Neural progenitor cell (in vitro differentiated cells): ENCODE measurements around the gene GMEB1. TPM values are rescaled to one million over a fixed set of nuclear protein-coding genes. Genes with fewer than 3 reads are reported as not detected.
A peak's percentile ranks its signal among the peaks of the same experiment; 100 is the strongest.

Experiments used
- DNase-seq: peaks from one replicate; pipeline ENCODE4 v3.0.0-alpha.2; 2016; ENCODE audit warnings: low spot score
- H2AFZ ChIP-seq: fragments of 200-600 bp; sonication (generic); replicated peaks from 2 replicates; pipeline ENCODE4 v1.6.1; 2016; ENCODE audit warnings: antibody characterized with exemption
- H3F3A ChIP-seq: fragments of 200-600 bp; sonication (generic); 2 replicates; pipeline ENCODE4 v1.6.1; 2016; ENCODE audit warnings: antibody characterized with exemption, low read depth
- H3K27ac ChIP-seq: fragments of 200-600 bp; sonication (generic); 2 replicates; pipeline ENCODE4 v1.5.1; 2016; ENCODE audit warnings: mild to moderate bottlenecking
- H3K27me3 ChIP-seq: fragments of 200-600 bp; sonication (generic); 2 replicates; pipeline ENCODE4 v1.6.1; 2016; ENCODE audit warnings: mild to moderate bottlenecking, moderate library complexity
- H3K36me3 ChIP-seq: fragments of 200-600 bp; sonication (generic); 2 replicates; pipeline ENCODE4 v1.5.1; 2016
- H3K4me1 ChIP-seq: fragments of 200-600 bp; sonication (generic); 2 replicates; pipeline ENCODE4 v1.6.1; 2016; ENCODE audit warnings: mixed run types
- H3K4me2 ChIP-seq: fragments of 200-600 bp; sonication (generic); 2 replicates; pipeline ENCODE4 v1.6.1; 2016
- H3K4me3 ChIP-seq: fragments of 200-600 bp; sonication (generic); 2 replicates; pipeline ENCODE4 v1.5.1; 2016
- H3K79me2 ChIP-seq: fragments of 200-600 bp; sonication (generic); 2 replicates; pipeline ENCODE4 v1.6.1; 2016; ENCODE audit warnings: low read depth
- H3K9ac ChIP-seq: fragments of 200-600 bp; sonication (generic); 2 replicates; pipeline ENCODE4 v1.6.1; 2016
- H3K9me3 ChIP-seq: fragments of 200-600 bp; sonication (generic); 2 replicates; pipeline ENCODE4 v1.5.1; 2016; ENCODE audit warnings: low read depth
- H4K20me1 ChIP-seq: fragments of 200-600 bp; sonication (generic); 2 replicates; pipeline ENCODE4 v1.6.1; 2016; ENCODE audit warnings: low read depth
- H3K27ac Mint-ChIP-seq: 3 replicates; pipeline ENCODE4 v1.8.0; 2021; ENCODE audit warnings: mixed read lengths
- H3K27me3 Mint-ChIP-seq: 2 replicates; pipeline ENCODE4 v1.8.0; 2022; ENCODE audit warnings: low read depth, mild to moderate bottlenecking, inconsistent platforms, moderate library complexity, mixed read lengths; ENCODE audit not compliant: insufficient read depth
- H3K36me3 Mint-ChIP-seq: 3 replicates; pipeline ENCODE4 v1.8.0; 2021; ENCODE audit warnings: mixed read lengths
- H3K4me1 Mint-ChIP-seq: 3 replicates; pipeline ENCODE4 v1.8.0; 2021; ENCODE audit warnings: mixed read lengths
- H3K4me3 Mint-ChIP-seq: 3 replicates; pipeline ENCODE4 v1.8.0; 2021; ENCODE audit warnings: mild to moderate bottlenecking, moderate library complexity, mixed read lengths
- H3K9me3 Mint-ChIP-seq: 3 replicates; pipeline ENCODE4 v1.8.0; 2020; ENCODE audit warnings: mixed read lengths
- EZH2 ChIP-seq: fragments of 200-600 bp; sonication (generic); IDR thresholded peaks from 2 replicates; pipeline ENCODE4 v1.6.1; 2017; ENCODE audit warnings: antibody characterized with exemption, mild to moderate bottlenecking, moderate library complexity
- EZH2phosphoT487 ChIP-seq: fragments of 200-600 bp; sonication (generic); IDR thresholded peaks from 2 replicates; pipeline ENCODE4 v1.6.1; 2017; ENCODE audit warnings: antibody characterized with exemption
- total RNA-seq: library from RNA; depleted of rRNA; stranded (reverse); fragments of >200 nt; gene quantifications from 2 replicates; pipeline ENCODE4 v1.2.3, GENCODE V29; 2015; ENCODE audit warnings: low replicate concordance
- TF ChIP-seq, protein P1 (sequence below): fragments of 200-600 bp; sonication (generic); IDR thresholded peaks from 2 replicates; pipeline ENCODE4 v1.5.1; 2017; ENCODE audit warnings: antibody characterized with exemption, mild to moderate bottlenecking

The GMEB1 gene
- total RNA-seq, 1 donor from 2014 or later: 12.1 TPM

GRCh38 chr1:28751315-28752060, 82.9 kb downstream of the GMEB1 start:
- Mint-ChIP-seq H3K27ac (no peak overlapping the region), H3K4me3 (no peak overlapping the region)

DNA sequence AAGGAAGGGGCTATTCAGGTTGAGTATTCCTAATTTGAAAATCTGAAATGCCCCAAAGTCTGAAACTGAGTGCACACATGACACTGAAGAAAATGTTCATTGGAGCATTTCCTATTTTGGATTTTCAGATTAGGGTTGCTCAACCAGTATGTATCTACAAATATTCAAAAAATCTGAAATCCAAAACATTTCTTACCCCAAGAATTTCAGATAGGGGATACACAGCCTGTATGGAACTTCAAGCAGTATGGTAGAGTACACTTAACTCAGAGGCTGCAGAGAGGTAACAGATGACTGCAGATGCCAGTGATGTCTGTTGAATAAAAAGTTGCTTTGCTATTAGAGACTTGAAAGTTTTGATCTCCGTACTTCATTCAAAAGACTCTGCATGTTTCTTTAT, 87.1 kb downstream of the GMEB1 start:
- H3K27me3 Mint-ChIP-seq: no peaks in the 10 kb centered on the region

More at GRCh38 chr1:28751315-28752060, 82.9 kb downstream of the GMEB1 start:
- H3K36me3 Mint-ChIP-seq: peaks cover 23% of the 10 kb centered on the region
- Histone ChIP-seq H2AFZ (no peak overlapping the region), H3K27me3 (no peaks in the 10 kb centered on the region), H3K4me1 (peaks cover 19% of the 10 kb centered on the region), H3K9me3 (no peaks in the 10 kb centered on the region), H3K36me3 (peaks cover 20% of the 10 kb centered on the region), H3K4me3 (no peak overlapping the region), H3F3A (peaks cover 39% of the 10 kb centered on the region), H3K4me2 (no peak overlapping the region), H3K9ac (no peak overlapping the region), H4K20me1 (peaks cover 100% of the 10 kb centered on the region), H3K79me2 (peaks cover 100% of the 10 kb centered on the region), H3K27ac (no peak overlapping the region)
- no peak for TF ChIP-seq EZH2phosphoT487
- no peak for TF ChIP-seq EZH2
- peaks cover 18% of the 10 kb centered on the region for H3K4me1 Mint-ChIP-seq
- no peaks in the 10 kb centered on the region for H3K9me3 Mint-ChIP-seq
- DNase-seq: no peak
- no peaks in the 10 kb centered on the region for H3K27me3 Mint-ChIP-seq

DNA sequence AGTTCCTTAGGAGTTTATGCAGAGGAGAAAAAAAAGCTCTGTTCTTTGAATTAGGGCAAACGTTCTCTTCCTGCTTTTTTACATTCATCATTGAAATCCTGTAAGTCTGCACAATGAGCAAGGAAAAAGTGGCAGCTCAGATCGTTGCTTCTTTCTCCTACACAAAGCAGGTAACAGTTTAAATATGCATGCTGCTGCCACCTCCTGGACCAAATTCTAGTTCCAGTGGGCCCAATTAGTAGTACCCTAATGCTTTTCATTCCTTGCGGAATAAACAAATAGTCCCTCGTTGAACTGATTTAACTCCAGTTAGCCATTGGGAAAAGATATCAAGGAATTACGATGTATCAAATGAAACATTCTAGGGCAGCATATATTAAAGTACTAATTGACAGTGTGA, 88.3 kb downstream of the GMEB1 start:
- H3K36me3 ChIP-seq: peaks cover 19% of the 10 kb centered on the region
- H2AFZ ChIP-seq: no peak overlapping the region
- TF ChIP-seq, protein P1, sequence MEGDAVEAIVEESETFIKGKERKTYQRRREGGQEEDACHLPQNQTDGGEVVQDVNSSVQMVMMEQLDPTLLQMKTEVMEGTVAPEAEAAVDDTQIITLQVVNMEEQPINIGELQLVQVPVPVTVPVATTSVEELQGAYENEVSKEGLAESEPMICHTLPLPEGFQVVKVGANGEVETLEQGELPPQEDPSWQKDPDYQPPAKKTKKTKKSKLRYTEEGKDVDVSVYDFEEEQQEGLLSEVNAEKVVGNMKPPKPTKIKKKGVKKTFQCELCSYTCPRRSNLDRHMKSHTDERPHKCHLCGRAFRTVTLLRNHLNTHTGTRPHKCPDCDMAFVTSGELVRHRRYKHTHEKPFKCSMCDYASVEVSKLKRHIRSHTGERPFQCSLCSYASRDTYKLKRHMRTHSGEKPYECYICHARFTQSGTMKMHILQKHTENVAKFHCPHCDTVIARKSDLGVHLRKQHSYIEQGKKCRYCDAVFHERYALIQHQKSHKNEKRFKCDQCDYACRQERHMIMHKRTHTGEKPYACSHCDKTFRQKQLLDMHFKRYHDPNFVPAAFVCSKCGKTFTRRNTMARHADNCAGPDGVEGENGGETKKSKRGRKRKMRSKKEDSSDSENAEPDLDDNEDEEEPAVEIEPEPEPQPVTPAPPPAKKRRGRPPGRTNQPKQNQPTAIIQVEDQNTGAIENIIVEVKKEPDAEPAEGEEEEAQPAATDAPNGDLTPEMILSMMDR: peak; percentile 43
- TF ChIP-seq EZH2phosphoT487: no peak
- H3K9me3 Mint-ChIP-seq: no peaks in the 10 kb centered on the region
- peaks cover 42% of the 10 kb centered on the region for H3F3A ChIP-seq
- no peak overlapping the region for H3K9ac ChIP-seq
- H3K4me2 ChIP-seq: peak overlapping the region; percentile 34
- no peaks in the 10 kb centered on the region for H3K27me3 ChIP-seq
- H3K36me3 Mint-ChIP-seq: peaks cover 18% of the 10 kb centered on the region
- peaks cover 100% of the 10 kb centered on the region for H3K79me2 ChIP-seq
- H3K27ac Mint-ChIP-seq: no peak overlapping the region
- no peaks in the 10 kb centered on the region for H3K27me3 Mint-ChIP-seq
- peak overlapping the region; percentile 34 for H3K27ac ChIP-seq
- H3K9me3 ChIP-seq: no peaks in the 10 kb centered on the region
- DNase-seq: peak; percentile 27
- peaks cover 14% of the 10 kb centered on the region for H3K4me1 ChIP-seq
- H3K4me3 ChIP-seq: no peak overlapping the region
- no peak overlapping the region for H3K4me3 Mint-ChIP-seq
- peaks cover 100% of the 10 kb centered on the region for H4K20me1 ChIP-seq
- peaks cover 9% of the 10 kb centered on the region for H3K4me1 Mint-ChIP-seq

More for the DNA sequence above, 87.1 kb downstream of the GMEB1 start:
- no peak overlapping the region for H2AFZ ChIP-seq
- no peak overlapping the region for H3K4me3 Mint-ChIP-seq
- H3K4me1 ChIP-seq: peaks cover 14% of the 10 kb centered on the region
- peak overlapping the region; percentile 72 for H3K27ac ChIP-seq
- peaks cover 12% of the 10 kb centered on the region for H3K4me1 Mint-ChIP-seq
- no peak overlapping the region for H3K27ac Mint-ChIP-seq
- H3K36me3 Mint-ChIP-seq: peaks cover 21% of the 10 kb centered on the region
- H3K36me3 ChIP-seq: peaks cover 25% of the 10 kb centered on the region
- TF ChIP-seq EZH2: no peak
- TF ChIP-seq, protein P1: no peak
- no peak for TF ChIP-seq EZH2phosphoT487
- no peaks in the 10 kb centered on the region for H3K27me3 ChIP-seq
- no peak for DNase-seq
- no peak overlapping the region for H3K4me3 ChIP-seq
- H3K9me3 ChIP-seq: no peaks in the 10 kb centered on the region
- H3K4me2 ChIP-seq: peak overlapping the region; percentile 34
- H4K20me1 ChIP-seq: peaks cover 100% of the 10 kb centered on the region
- peaks cover 47% of the 10 kb centered on the region for H3F3A ChIP-seq
- H3K9me3 Mint-ChIP-seq: no peaks in the 10 kb centered on the region
- peaks cover 100% of the 10 kb centered on the region for H3K79me2 ChIP-seq
- no peak overlapping the region for H3K9ac ChIP-seq

DNA sequence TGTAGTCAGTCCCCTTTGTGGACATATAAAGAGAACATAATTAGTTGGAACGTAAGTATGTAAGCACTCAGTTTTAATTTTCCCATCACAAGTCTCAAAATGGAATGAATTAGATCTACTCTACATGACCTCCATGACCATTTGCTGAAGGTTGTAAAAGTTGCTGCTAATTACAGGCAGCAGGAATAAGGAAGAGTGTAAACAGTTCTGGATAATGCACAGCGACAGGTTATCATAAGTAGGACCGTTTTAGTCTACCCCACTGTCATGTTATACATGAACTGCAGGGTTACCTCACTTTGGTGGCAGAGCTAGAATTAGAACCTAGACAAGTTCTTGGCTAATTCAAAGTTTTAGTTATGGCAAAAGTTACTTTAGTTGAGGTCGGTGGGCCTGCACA, 89.8 kb downstream of the GMEB1 start:
- Mint-ChIP-seq H3K27ac (no peak overlapping the region), H3K4me1 (peaks cover 8% of the 10 kb centered on the region), H3K27me3 (no peaks in the 10 kb centered on the region), H3K4me3 (no peak overlapping the region), H3K9me3 (no peaks in the 10 kb centered on the region), H3K36me3 (peaks cover 18% of the 10 kb centered on the region)
- H2AFZ ChIP-seq: no peak overlapping the region
- H4K20me1 ChIP-seq: peaks cover 100% of the 10 kb centered on the region
- no peaks in the 10 kb centered on the region for H3K9me3 ChIP-seq
- peaks cover 100% of the 10 kb centered on the region for H3K79me2 ChIP-seq
- peaks cover 19% of the 10 kb centered on the region for H3K36me3 ChIP-seq
- TF ChIP-seq EZH2 (no peak), EZH2phosphoT487 (no peak)
- TF ChIP-seq, protein P1: no peak
- H3K4me2 ChIP-seq: no peak overlapping the region
- H3K9ac ChIP-seq: no peak overlapping the region
- H3K4me3 ChIP-seq: no peak overlapping the region
- H3F3A ChIP-seq: peaks cover 42% of the 10 kb centered on the region
- H3K27ac ChIP-seq: no peak overlapping the region
- no peak for DNase-seq
- peaks cover 14% of the 10 kb centered on the region for H3K4me1 ChIP-seq
- H3K27me3 ChIP-seq: no peaks in the 10 kb centered on the region
